Fibroblast of mammary gland (primary cell): Measurements from ENCODE around the gene GCN1.

Experiments used
- DNase-seq: peaks from one replicate; pipeline ENCODE4 v3.0.0-alpha.2; 2010; ENCODE audit warnings: low read depth
- H3K4me3 ChIP-seq: 2 replicates; pipeline ENCODE4 v1.5.1; 2011; ENCODE audit warnings: low read depth, mild to moderate bottlenecking, low read length, moderate library complexity; ENCODE audit not compliant: control insufficient read depth
- TF ChIP-seq, protein P1 (sequence below): conservative IDR thresholded peaks from 2 replicates; pipeline ENCODE4 v1.5.1; 2011; ENCODE audit warnings: low read depth, low read length, inconsistent platforms; ENCODE audit not compliant: control insufficient read depth, insufficient read depth

The GCN1 gene

GRCh38 chr12:120117961-120118320, 76.6 kb downstream of the GCN1 start:
- peak overlapping the region; percentile 89 for H3K4me3 ChIP-seq
- no peak for DNase-seq
- TF ChIP-seq, protein P1, sequence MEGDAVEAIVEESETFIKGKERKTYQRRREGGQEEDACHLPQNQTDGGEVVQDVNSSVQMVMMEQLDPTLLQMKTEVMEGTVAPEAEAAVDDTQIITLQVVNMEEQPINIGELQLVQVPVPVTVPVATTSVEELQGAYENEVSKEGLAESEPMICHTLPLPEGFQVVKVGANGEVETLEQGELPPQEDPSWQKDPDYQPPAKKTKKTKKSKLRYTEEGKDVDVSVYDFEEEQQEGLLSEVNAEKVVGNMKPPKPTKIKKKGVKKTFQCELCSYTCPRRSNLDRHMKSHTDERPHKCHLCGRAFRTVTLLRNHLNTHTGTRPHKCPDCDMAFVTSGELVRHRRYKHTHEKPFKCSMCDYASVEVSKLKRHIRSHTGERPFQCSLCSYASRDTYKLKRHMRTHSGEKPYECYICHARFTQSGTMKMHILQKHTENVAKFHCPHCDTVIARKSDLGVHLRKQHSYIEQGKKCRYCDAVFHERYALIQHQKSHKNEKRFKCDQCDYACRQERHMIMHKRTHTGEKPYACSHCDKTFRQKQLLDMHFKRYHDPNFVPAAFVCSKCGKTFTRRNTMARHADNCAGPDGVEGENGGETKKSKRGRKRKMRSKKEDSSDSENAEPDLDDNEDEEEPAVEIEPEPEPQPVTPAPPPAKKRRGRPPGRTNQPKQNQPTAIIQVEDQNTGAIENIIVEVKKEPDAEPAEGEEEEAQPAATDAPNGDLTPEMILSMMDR, result no peak

- TF ChIP-seq, protein P1, result no peak
- peak overlapping the region; percentile 89 for H3K4me3 ChIP-seq
- peak; percentile 86 for DNase-seq
These were observed 77.5 kb downstream of the GCN1 start for GRCh38 chr12:120116792-120117651.

DNA sequence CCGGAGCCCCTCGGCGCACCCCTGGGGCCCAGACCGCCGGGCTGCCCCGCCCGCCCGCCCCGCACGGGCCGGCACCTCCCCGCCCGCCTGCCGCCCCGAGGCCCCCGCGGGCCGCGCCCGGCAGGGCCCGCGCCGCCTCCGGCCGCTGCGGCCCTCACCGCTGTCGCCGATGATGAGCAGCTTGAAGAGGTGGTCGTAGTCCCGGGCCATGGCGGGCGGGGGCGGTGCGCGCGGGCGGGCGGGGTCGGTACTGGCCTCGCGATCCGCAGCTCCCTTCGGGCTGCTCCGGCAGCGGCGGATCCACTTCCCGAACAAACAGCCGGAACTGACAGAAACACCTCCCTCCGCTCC, 78.1 kb downstream of the GCN1 start, which contains the start of gene RAB35:
Gene RAB35, minus strand, starts transcription at position 313 of the 351 bp plus-strand sequence. Its CDS starts 103 bp downstream, at position 210.
- H3K4me3 ChIP-seq, result peak within 1 kb of the TSS; percentile 89
- TF ChIP-seq, protein P1, result no peak
- DNase-seq, result no peak

DNA sequence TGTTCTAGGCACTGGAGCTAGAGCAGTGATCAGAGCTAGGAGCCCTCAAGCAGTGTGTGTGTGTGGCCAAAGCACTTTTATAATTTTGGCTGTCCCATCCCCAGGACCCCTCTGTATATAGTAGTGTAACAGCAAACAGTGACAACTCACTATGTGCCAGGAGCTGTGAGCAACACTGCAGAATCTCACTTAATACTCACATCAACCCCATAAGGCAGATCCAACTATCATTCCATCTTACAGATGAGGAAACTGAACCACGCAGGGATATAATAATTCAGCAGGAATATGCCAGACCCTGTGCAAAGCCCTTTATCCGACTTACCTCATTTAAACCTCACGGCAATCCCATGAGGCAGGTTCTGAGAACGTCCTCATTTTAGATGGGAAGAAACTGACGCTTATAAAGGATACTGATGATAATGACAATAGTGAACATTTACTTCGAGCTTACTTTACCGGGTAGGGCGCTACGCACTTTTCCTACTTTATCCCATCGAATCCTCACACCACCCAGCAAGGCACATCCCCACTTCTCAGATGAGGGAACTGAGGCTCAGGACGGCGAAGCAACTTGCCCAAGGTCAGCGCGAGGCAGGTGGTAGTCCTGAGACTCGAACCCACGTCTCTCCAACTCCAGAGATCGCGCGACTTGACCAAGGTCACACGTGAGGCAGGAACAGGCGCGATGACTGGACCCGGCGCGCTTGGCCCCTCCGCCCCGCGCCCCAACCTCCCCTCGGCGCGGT, 78.6 kb downstream of the GCN1 start:
- peak overlapping the region; percentile 76 for H3K4me3 ChIP-seq
- peak; percentile 46 for DNase-seq
- TF ChIP-seq, protein P1, result no peak

DNA sequence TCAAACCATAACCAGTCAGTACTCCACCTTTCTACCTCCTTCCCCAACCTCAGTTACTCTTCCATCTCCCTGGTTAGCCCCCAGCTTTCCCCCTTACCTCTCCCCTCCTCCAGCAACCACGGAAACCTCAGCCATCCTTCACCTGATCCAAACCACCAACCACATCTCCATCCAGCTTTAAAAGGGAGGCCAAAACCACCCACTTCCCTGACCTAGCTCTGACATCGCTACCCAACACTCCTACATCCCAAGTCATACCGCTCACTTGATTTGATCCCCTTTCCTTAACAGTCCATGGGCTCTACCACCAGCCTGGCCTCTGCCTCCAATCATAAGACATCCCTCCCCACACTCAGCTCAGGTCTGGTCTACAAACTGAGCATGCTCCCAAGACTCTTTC, 79.4 kb downstream of the GCN1 start:
- peak overlapping the region; percentile 76 for H3K4me3 ChIP-seq
- DNase-seq, result no peak
- TF ChIP-seq, protein P1, result no peak

DNA sequence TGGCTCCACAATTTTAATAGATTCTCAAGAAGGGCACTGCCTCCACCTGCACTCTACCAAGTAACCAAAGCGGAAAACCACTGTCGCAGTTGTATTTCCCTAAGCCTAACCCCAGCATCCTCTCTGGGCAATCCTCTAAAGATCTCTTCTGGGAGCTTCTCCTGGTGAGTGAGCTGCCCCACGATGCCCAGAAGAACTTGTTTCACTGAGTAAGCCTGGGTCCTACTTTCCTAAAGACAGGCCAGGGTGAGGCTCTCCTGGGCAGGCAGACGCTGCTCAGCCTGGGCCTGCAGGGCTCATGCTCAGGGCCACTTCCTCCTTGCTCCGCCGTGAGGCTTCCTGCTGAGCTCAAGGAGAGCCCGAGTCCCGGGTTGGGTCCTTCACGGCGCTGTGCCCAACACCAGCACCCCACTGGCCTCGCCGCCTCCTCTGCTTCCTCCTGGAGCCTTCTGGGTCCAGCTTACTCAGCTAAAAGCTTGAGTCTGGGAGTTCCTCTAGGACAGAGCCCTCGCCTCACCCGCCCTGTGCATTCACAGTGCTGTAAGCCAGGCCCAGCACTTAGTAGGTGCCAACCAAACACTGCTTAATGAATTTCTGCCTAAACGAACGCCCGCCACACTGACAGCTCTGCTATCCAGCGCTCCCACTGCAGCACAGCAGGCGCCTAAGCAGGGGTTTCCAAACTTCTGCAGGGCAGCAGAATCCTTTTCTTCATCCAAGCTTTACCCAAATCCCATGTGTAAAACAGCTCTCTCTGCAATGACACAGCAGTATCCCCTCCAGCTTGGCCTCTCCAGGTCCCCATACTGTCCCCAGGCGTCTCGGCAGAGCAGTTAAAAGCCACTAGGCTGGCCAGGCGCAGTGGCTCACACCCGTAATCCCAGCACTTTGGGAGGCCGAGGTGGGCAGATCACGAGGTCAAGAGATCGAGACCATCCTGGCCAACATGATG, 83.7 kb downstream of the GCN1 start:
- TF ChIP-seq, protein P1, result no peak
- DNase-seq, result no peak
- no peak overlapping the region for H3K4me3 ChIP-seq
